T-helper 17 cell (primary cell): Measurements from ENCODE around the gene TENT4B. TPM values are rescaled to one million over a fixed set of nuclear protein-coding genes. Genes with fewer than 3 reads are reported as not detected.
"Not testable (repeated sequence)": the region's sequence is repeated elsewhere in the genome, so short reads cannot be mapped to it uniquely, and the experiment has no call there.

Experiments used
- ATAC-seq: fragments of 150-1000 bp; cut with Tn5 transposase; 2 replicates; pipeline ENCODE4 v1.10.0; 2021; ENCODE audit warnings: mild to moderate bottlenecking, moderate library complexity
- DNase-seq, 3 donors: peaks; one replicate each; pipeline versions ENCODE4 v3.0.0 to v3.0.0-alpha.2; 2020 to 2021
- H3K9me3 ChIP-seq: one replicate; pipeline ENCODE4 v1.7.0; 2013; ENCODE audit warnings: low read length, mild to moderate bottlenecking; ENCODE audit not compliant: control insufficient read depth, poor library complexity, severe bottlenecking
- H3K27ac Mint-ChIP-seq: one replicate; pipeline ENCODE4 v1.8.0; 2022; ENCODE audit warnings: mild to moderate bottlenecking, moderate library complexity, mixed read lengths
- H3K27me3 Mint-ChIP-seq: one replicate; pipeline ENCODE4 v1.8.0; 2022; ENCODE audit warnings: mixed read lengths
- H3K36me3 Mint-ChIP-seq: one replicate; pipeline ENCODE4 v1.8.0; 2022; ENCODE audit warnings: low read depth, mixed read lengths
- H3K4me1 Mint-ChIP-seq: one replicate; pipeline ENCODE4 v1.8.0; 2022; ENCODE audit warnings: mild to moderate bottlenecking, mixed read lengths
- H3K4me3 Mint-ChIP-seq: one replicate; pipeline ENCODE4 v1.8.0; 2022; ENCODE audit warnings: mild to moderate bottlenecking, moderate library complexity, mixed read lengths
- total RNA-seq, 4 donors: library from RNA in 2 of 4; stranded (reverse) in 2 of 4; gene quantifications; one replicate each; pipeline ENCODE4 v1.2.3 and lab custom pipeline; 2022 to 2026

The TENT4B gene
- total RNA-seq, 2 donors from 2014 or later: 21.5 to 23.0 TPM

- DNase-seq: no peak
- Mint-ChIP-seq H3K4me3 (no peak overlapping the region), H3K27me3 (no peaks in the 10 kb centered on the region), H3K27ac (no peak overlapping the region), H3K36me3 (peaks cover 2% of the 10 kb centered on the region), H3K4me1 (peaks cover 6% of the 10 kb centered on the region)
- H3K9me3 ChIP-seq: no peaks in the 10 kb centered on the region
- no peak for ATAC-seq
Observed at GRCh38 chr16:50235581-50235980, 82.5 kb downstream of the TENT4B start.

GRCh38 chr16:50238314-50238713, 85.2 kb downstream of the TENT4B start:
- no peaks in the 10 kb centered on the region for H3K9me3 ChIP-seq
- Mint-ChIP-seq H3K4me1 (peaks cover 12% of the 10 kb centered on the region), H3K27ac (no peak overlapping the region), H3K4me3 (no peak overlapping the region), H3K27me3 (no peaks in the 10 kb centered on the region), H3K36me3 (no peaks in the 10 kb centered on the region)
- ATAC-seq (no peak), DNase-seq (no peak)

GRCh38 chr16:50238868-50239301, 85.8 kb downstream of the TENT4B start:
- Mint-ChIP-seq H3K36me3 (no peaks in the 10 kb centered on the region), H3K4me1 (peaks cover 12% of the 10 kb centered on the region), H3K27ac (no peak overlapping the region), H3K4me3 (no peak overlapping the region), H3K27me3 (no peaks in the 10 kb centered on the region)
- ATAC-seq: no peak
- H3K9me3 ChIP-seq: no peaks in the 10 kb centered on the region
- DNase-seq: no peak

GRCh38 chr16:50243024-50243423, 89.9 kb downstream of the TENT4B start:
- not testable (repeated sequence) for ATAC-seq, DNase-seq, H3K36me3 Mint-ChIP-seq

GRCh38 chr16:50244140-50244503, 91.0 kb downstream of the TENT4B start:
- H3K36me3 Mint-ChIP-seq: no peaks in the 10 kb centered on the region
- no peaks in the 10 kb centered on the region for H3K9me3 ChIP-seq
- ATAC-seq: no peak
- no peak overlapping the region for H3K4me3 Mint-ChIP-seq
- H3K27me3 Mint-ChIP-seq: no peaks in the 10 kb centered on the region
- H3K27ac Mint-ChIP-seq: no peak overlapping the region
- H3K4me1 Mint-ChIP-seq: peaks cover 27% of the 10 kb centered on the region
- DNase-seq: no peak

More at GRCh38 chr16:50243024-50243423, 89.9 kb downstream of the TENT4B start:
- not testable (repeated sequence) for H3K27ac Mint-ChIP-seq, H3K27me3 Mint-ChIP-seq, H3K4me3 Mint-ChIP-seq, H3K9me3 ChIP-seq
- H3K4me1 Mint-ChIP-seq: peaks cover 25% of the 10 kb centered on the region

GRCh38 chr16:50244504-50245416, 91.7 kb downstream of the TENT4B start:
- Mint-ChIP-seq H3K27ac (peak overlapping the region; percentile 37), H3K4me3 (peak overlapping the region; percentile 87), H3K36me3 (no peaks in the 10 kb centered on the region), H3K27me3 (no peaks in the 10 kb centered on the region), H3K4me1 (peaks cover 24% of the 10 kb centered on the region)
- no peaks in the 10 kb centered on the region for H3K9me3 ChIP-seq
- no peak for DNase-seq
- no peak for ATAC-seq

GRCh38 chr16:50245417-50246298, 92.6 kb downstream of the TENT4B start:
- Mint-ChIP-seq H3K4me3 (peak overlapping the region; percentile 87), H3K36me3 (no peaks in the 10 kb centered on the region), H3K27ac (peak overlapping the region; percentile 37), H3K4me1 (peaks cover 21% of the 10 kb centered on the region), H3K27me3 (no peaks in the 10 kb centered on the region)
- DNase-seq (peak in 2 of 3 donors; percentile 32 to 46), ATAC-seq (peak; percentile 78)
- H3K9me3 ChIP-seq: no peaks in the 10 kb centered on the region

- Mint-ChIP-seq H3K4me1 (peaks cover 17% of the 10 kb centered on the region), H3K4me3 (peak overlapping the region; percentile 85), H3K36me3 (no peaks in the 10 kb centered on the region), H3K27me3 (no peaks in the 10 kb centered on the region), H3K27ac (no peak overlapping the region)
- H3K9me3 ChIP-seq: no peaks in the 10 kb centered on the region
- ATAC-seq (peak; percentile 38), DNase-seq (no peak)
Observed at GRCh38 chr16:50246299-50247122, 93.4 kb downstream of the TENT4B start.

GRCh38 chr16:50247123-50247905, 94.2 kb downstream of the TENT4B start:
- no peak for ATAC-seq
- Mint-ChIP-seq H3K4me1 (peaks cover 17% of the 10 kb centered on the region), H3K27ac (no peak overlapping the region), H3K4me3 (peak overlapping the region; percentile 85), H3K27me3 (no peaks in the 10 kb centered on the region), H3K36me3 (no peaks in the 10 kb centered on the region)
- H3K9me3 ChIP-seq: no peaks in the 10 kb centered on the region
- DNase-seq: no peak

GRCh38 chr16:50247906-50248608, 95.0 kb downstream of the TENT4B start:
- H3K4me1 Mint-ChIP-seq: peaks cover 17% of the 10 kb centered on the region

GRCh38 chr16:50248845-50249244, 95.7 kb downstream of the TENT4B start:
- H3K27ac Mint-ChIP-seq: peak overlapping the region; percentile 24
- H3K4me1 Mint-ChIP-seq: peaks cover 17% of the 10 kb centered on the region
- no peaks in the 10 kb centered on the region for H3K27me3 Mint-ChIP-seq
- H3K4me3 Mint-ChIP-seq: no peak overlapping the region
- H3K9me3 ChIP-seq: no peaks in the 10 kb centered on the region
- H3K36me3 Mint-ChIP-seq: no peaks in the 10 kb centered on the region
- DNase-seq (no peak), ATAC-seq (no peak)

More at GRCh38 chr16:50247906-50248608, 95.0 kb downstream of the TENT4B start:
- H3K27me3 Mint-ChIP-seq: no peaks in the 10 kb centered on the region
- no peaks in the 10 kb centered on the region for H3K9me3 ChIP-seq
- H3K4me3 Mint-ChIP-seq: peak overlapping the region; percentile 75
- H3K27ac Mint-ChIP-seq: no peak overlapping the region
- no peak for DNase-seq
- ATAC-seq: no peak
- no peaks in the 10 kb centered on the region for H3K36me3 Mint-ChIP-seq
